Thymus (tissue), 11 donors: ENCODE results near the gene S100A5. TPM values are rescaled to one million over a fixed set of nuclear protein-coding genes. Genes with fewer than 3 reads are reported as not detected.

Source experiments
- DNase-seq, 9 donors: peaks; one replicate each; pipeline ENCODE4 v3.0.0-alpha.2; 2013; ENCODE audit warnings: low spot score in 9 of 9, low read depth in 6 of 9, missing footprints in 1 of 9
- H3K27ac ChIP-seq, 2 donors: one replicate each; pipeline ENCODE4 v1.5.1; 2013; ENCODE audit warnings: control low read depth in 1 of 2, low read depth in 1 of 2, low read length in 1 of 2, mild to moderate bottlenecking in 1 of 2, moderate library complexity in 1 of 2
- H3K27me3 ChIP-seq, 2 donors: one replicate each; pipeline ENCODE4 v1.5.1; 2013; ENCODE audit warnings: low read length in 1 of 2; ENCODE audit not compliant: control insufficient read depth in 2 of 2, insufficient read depth in 1 of 2
- H3K36me3 ChIP-seq, 2 donors: one replicate each; pipeline ENCODE4 v1.5.1; 2013; ENCODE audit warnings: low read length in 1 of 2, mild to moderate bottlenecking in 1 of 2, moderate library complexity in 1 of 2; ENCODE audit not compliant: control insufficient read depth in 2 of 2, insufficient read depth in 2 of 2
- H3K4me1 ChIP-seq, 2 donors: one replicate each; pipeline ENCODE4 v1.5.1; 2013; ENCODE audit warnings: low read length in 2 of 2; ENCODE audit not compliant: control insufficient read depth in 2 of 2, insufficient read depth in 2 of 2
- H3K4me3 ChIP-seq, 2 donors: one replicate each; pipeline ENCODE4 v1.5.1; 2013; ENCODE audit warnings: low read length in 2 of 2, control low read depth in 1 of 2, mild to moderate bottlenecking in 1 of 2
- H3K9me3 ChIP-seq, 2 donors: one replicate each; pipeline ENCODE4 v1.5.1; 2013; ENCODE audit warnings: low read length in 1 of 2, mild to moderate bottlenecking in 1 of 2; ENCODE audit not compliant: control insufficient read depth in 2 of 2, insufficient read depth in 1 of 2
- WGBS: extraction: QIAGEN DNeasy Blood & Tissue Kit; methylation state at CpG from one replicate; pipeline ENCODE4 v1.1.7; 2013; 5-methylcytosine and 5-hydroxymethylcytosine counted together
- polyA plus RNA-seq: library from polyadenylated mRNA; stranded (reverse); fragments of 200-250 nt; gene quantifications from one replicate; pipeline ENCODE4 v1.2.3, GENCODE V29; 2013
- total RNA-seq: library from RNA; stranded (reverse); fragments of 120-200 nt; gene quantifications from one replicate; pipeline ENCODE4 v1.2.4, GENCODE V29; 2013
- donor health status: healthy.

The S100A5 gene
- total and polyA plus RNA-seq, 2 donors: 0.87 TPM; not detected in 1

- H3K4me3 ChIP-seq: no peak overlapping the region
- H3K4me1 ChIP-seq: peaks cover 13 to 47% of the 10 kb centered on the region in 2 donors
- no peaks in the 10 kb centered on the region for H3K9me3 ChIP-seq
- no peak for DNase-seq
- H3K27ac ChIP-seq: no peak overlapping the region
- 97% methylated on average over 4 of the region's 4 CpGs for WGBS
- no peaks in the 10 kb centered on the region for H3K27me3 ChIP-seq
- H3K36me3 ChIP-seq: no peaks in the 10 kb centered on the region
Measured at GRCh38 chr1:153550398-153550758, 9.6 kb upstream of the S100A5 start.

- WGBS: 90% methylated on average over 6 of the region's 6 CpGs
- Histone ChIP-seq H3K9me3 (no peaks in the 10 kb centered on the region), H3K4me1 (peaks cover 16 to 52% of the 10 kb centered on the region in 2 donors), H3K4me3 (no peak overlapping the region), H3K27me3 (no peaks in the 10 kb centered on the region), H3K27ac (no peak overlapping the region), H3K36me3 (no peaks in the 10 kb centered on the region)
- DNase-seq: no peak
Measured at GRCh38 chr1:153549741-153550397, 9.1 kb upstream of the S100A5 start.

GRCh38 chr1:153548722-153549688 is 8.3 kb upstream of the S100A5 start, which contains the start of gene S100A3:
Gene S100A3, minus strand, starts transcription at chr1:153549258. Its CDS starts 773 bp downstream, at chr1:153548485.
- no peaks in the 10 kb centered on the region for H3K27me3 ChIP-seq
- H3K9me3 ChIP-seq: no peaks in the 10 kb centered on the region
- no peak for DNase-seq
- no peak within 1 kb of the TSS for H3K27ac ChIP-seq
- no peaks in the 10 kb centered on the region for H3K36me3 ChIP-seq
- peaks cover 25 to 60% of the 10 kb centered on the region in 2 donors for H3K4me1 ChIP-seq
- no peak within 1 kb of the TSS for H3K4me3 ChIP-seq
- 84% methylated on average over 14 of the region's 14 CpGs for WGBS

- Histone ChIP-seq H3K27ac (no peak overlapping the region), H3K36me3 (no peaks in the 10 kb centered on the region), H3K27me3 (no peaks in the 10 kb centered on the region), H3K4me1 (peaks cover 35 to 72% of the 10 kb centered on the region in 2 donors), H3K4me3 (no peak overlapping the region), H3K9me3 (no peaks in the 10 kb centered on the region)
- DNase-seq: no peak
- WGBS: 98% methylated on average over 19 of the region's 19 CpGs
Measured at GRCh38 chr1:153547560-153548551, 7.1 kb upstream of the S100A5 start.

- DNase-seq: no peak
- 91% methylated on average over 14 of the region's 14 CpGs for WGBS
Measured at GRCh38 chr1:153546796-153547559, 6.2 kb upstream of the S100A5 start.

GRCh38 chr1:153546371-153546770 is 5.6 kb upstream of the S100A5 start:
- no peaks in the 10 kb centered on the region for H3K36me3 ChIP-seq
- H3K9me3 ChIP-seq: no peaks in the 10 kb centered on the region
- peak overlapping the region; percentile 95 to 99 for H3K27ac ChIP-seq
- peaks cover 39 to 87% of the 10 kb centered on the region in 2 donors for H3K4me1 ChIP-seq
- no peak overlapping the region for H3K4me3 ChIP-seq
- H3K27me3 ChIP-seq: no peaks in the 10 kb centered on the region
- WGBS: 95% methylated on average over 8 of the region's 8 CpGs
- no peak for DNase-seq

More at GRCh38 chr1:153546796-153547559, 6.2 kb upstream of the S100A5 start:
- Histone ChIP-seq H3K4me1 (peaks cover 35 to 81% of the 10 kb centered on the region in 2 donors), H3K27ac (peak overlapping the region; percentile 53 to 99), H3K4me3 (no peak overlapping the region), H3K9me3 (no peaks in the 10 kb centered on the region), H3K36me3 (no peaks in the 10 kb centered on the region), H3K27me3 (no peaks in the 10 kb centered on the region)

GRCh38 chr1:153545067-153546055 is 4.6 kb upstream of the S100A5 start, which contains the start of gene S100A4:
Gene S100A4, minus strand, starts transcription at chr1:153545806. Its CDS starts 1,012 bp downstream, at chr1:153544794.
- Histone ChIP-seq H3K4me3 (peak within 1 kb of the TSS; percentile 19 to 22), H3K27me3 (no peaks in the 10 kb centered on the region), H3K36me3 (no peaks in the 10 kb centered on the region), H3K27ac (peak within 1 kb of the TSS; percentile 95 to 99), H3K9me3 (no peaks in the 10 kb centered on the region), H3K4me1 (peaks cover 49 to 97% of the 10 kb centered on the region in 2 donors)
- 6% methylated on average over 19 of the region's 19 CpGs for WGBS
- peak; percentile 73 to 97 (median 89) for DNase-seq
